ENCODE results near the gene KIAA0586.

DNA sequence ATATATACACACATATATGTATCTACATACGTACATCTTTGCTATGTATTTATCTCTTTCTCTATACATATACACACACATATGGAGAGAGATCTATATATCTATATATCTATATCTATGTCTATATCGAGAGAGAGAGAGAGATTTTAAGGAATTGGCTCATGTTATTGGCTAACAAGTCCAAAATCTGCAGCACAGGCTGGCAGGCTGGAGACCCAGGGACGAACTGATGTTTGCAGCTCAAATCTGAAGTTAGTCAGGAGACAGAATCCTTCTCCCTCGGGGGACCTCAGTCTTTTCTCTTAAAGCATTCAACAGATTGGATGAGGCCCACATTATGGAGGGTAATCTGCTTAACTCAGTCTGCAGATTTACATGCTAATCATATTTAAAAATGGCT lies 169.5 kb downstream of the KIAA0586 start:
- TF ChIP-seq EZH2phosphoT487 (IDR thresholded peaks at IDR 0.05; ENCODE audit: borderline replicate concordance, low read depth) (no peak), REST (IDR thresholded peaks at IDR 0.05; ENCODE audit: low read depth, low read length) (no peak), USF2 (IDR thresholded peaks at IDR 0.05; ENCODE audit: borderline replicate concordance, low read depth, low read length) (no peak), RFX5 (IDR thresholded peaks at IDR 0.05; ENCODE audit: low read length) (no peak), RCOR1 (IDR thresholded peaks at IDR 0.05; ENCODE audit: low read length) (no peak), YY1 (IDR thresholded peaks at IDR 0.05; ENCODE audit: low read depth) (no peak), CTCF (IDR thresholded peaks at IDR 0.05) (no peak), GATA2 (CRISPR knock-in tag; IDR thresholded peaks at IDR 0.05) (no peak), SIN3A (IDR thresholded peaks at IDR 0.05; ENCODE audit: borderline replicate concordance, low read depth, low read length) (no peak), RAD21 (IDR thresholded peaks at IDR 0.05; ENCODE audit: low read length) (no peak), FOXM1 (IDR thresholded peaks at IDR 0.05; ENCODE audit: low read depth) (no peak)
